ENCODE data around the gene MYOM1.

The MYOM1 gene

DNA sequence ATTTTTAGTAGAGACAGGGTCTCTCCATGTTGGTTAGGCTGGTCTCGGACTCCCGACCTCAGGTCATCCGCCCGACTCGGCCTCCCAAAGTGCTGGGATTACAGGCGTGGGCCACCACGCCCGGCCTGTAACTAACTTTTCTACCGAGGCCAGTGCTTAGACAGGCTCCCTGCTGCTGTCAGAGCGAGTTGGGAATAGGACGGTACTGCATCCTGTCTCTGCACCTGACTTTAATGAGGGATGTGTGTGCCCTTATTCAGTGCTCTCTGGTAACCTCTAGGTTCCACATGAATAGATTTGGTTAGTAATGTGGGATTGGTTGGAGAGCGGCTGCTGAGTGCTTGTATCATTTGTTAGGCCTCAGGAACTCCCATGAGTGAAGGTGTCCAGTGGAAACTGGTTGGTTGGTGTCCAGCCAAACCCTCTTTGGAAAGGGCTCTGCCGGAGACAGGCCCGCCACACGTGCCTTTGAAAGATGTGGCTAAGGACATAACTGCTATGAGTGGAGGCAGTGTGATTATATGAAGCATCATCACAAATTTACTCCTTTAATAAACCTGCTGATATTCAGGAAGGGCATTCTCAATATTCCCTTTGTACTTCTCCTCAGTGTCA is 36.6 kb downstream of the MYOM1 start:
- no peak for DNase-seq

DNA sequence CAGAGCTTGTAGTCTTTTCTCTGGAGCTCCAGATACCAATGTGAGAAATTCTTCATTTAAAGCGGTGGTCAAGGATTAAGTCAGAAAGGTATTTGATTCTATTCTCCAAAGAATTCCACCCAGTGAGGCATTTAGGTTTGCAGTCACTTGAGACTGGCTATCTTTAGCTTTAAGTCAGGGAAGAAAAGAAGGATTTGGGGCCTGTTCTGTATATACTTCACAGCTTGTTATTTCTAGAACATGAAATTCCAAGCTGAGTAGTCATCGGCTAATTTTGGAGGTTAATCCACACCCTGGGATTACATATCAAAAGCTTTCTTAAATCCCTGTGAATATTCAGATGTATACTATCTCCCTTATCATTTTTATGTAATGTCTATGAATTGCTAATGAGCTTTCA is 39.4 kb downstream of the MYOM1 start:
- no peak for DNase-seq

- DNase-seq: no peak
These were observed 40.2 kb downstream of the MYOM1 start for GRCh38 chr18:3179430-3180089.

DNA sequence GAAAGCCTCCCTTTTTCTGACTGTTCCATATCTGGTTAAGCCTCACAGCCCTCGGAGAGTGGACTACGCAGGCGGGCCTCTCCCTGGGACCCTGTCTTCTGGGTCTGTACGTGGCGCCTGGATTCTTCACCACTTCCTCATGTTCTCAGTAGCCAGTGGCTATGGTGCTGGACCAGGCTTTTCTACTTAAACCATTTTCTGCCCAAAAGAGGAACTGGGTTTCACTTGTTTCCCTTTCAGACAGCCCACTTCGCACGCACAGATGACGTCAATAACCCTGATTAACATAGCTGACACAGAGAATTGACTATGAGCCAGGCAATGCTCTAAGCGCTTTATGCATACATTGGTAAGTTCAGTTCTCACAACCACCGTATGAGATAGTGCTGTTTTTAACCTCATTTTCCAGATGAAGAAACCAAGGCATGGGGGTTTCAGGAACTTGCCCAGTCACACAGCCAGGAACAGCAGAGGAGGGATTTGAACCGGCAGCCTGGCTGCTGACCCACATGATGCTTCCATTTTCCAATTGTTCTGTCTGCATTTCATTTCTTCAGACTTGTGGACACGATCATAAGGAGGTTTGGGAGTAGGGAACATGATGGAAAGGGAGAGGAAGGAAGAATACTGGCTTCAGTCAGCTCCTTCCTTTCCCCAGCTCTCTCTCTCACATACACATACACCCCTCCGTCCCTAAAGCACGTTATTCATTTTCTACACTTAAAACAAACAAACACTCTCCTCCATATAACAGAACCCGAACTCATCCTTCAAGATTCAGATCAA is 41.7 kb downstream of the MYOM1 start:
- no peak for DNase-seq

DNA sequence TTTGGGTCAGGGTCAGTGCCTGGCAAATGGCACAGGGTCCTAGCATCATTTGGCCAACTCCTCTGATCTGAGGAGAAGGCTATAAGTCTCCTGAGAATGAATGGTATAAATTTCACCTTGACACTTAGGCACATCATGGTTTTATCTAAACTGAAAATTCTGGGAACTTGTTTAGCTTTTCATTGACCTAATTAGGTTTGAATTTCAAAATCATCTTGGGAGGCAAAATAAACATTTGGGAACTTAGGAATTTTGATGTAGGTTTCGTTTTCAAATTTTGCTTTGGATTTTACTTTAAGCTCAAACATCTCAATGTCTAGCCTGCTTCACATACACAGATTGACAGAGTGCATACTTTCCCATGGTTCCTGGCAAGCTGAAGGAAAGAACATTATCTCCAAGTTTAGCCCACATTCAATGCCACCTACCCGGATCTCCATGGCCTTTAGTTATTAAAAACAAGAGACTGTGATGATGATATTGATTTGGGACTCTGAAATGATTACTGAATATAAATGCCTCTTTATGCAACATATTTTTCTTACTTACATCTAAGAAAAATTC is 44.5 kb downstream of the MYOM1 start:
- no peak for DNase-seq

- DNase-seq: no peak
These were observed 47.7 kb downstream of the MYOM1 start for GRCh38 chr18:3172097-3172496.

DNA sequence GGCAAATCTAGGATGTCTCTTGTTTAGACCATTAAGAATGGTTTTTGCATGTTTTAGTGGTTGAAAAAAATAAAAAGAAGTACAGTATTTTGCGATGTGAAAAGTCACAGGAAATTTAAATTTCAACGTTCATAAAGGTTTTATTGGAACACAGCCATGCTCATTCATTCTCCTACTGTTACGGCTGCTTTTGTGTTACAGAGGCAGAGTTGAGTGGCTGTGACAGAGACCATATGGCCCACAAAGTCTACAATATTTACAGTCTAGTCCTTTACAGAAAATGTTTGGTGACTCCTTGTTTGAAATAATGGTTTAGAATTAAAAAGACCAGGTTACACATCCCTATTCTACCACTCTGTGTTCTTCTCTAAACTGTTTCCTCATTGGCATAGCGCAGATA is 48.1 kb downstream of the MYOM1 start:
- no peak for DNase-seq

GRCh38 chr18:3170441-3171161 is 49.2 kb downstream of the MYOM1 start:
- no peak for DNase-seq

DNA sequence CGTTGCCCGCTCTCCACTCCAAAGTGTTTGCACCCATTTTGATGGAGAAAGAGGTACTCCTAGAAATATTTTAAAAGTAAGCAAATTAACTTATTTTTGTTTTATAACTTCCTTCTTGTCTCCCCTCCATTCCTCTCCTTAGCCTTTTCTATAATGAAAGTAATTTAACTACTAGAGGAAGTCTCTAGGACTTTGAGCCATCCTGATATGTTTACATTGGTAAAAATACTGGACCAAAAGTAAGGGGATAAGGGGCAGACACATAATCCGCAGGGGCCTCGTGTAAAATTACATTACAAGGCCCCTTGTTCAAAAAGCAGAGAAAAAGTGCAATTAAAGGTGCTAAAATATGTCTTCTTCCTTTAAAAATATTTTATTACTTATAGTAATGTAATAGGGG is 55.4 kb downstream of the MYOM1 start:
- DNase-seq: no peak

- no peak for DNase-seq
These were observed 55.8 kb downstream of the MYOM1 start for GRCh38 chr18:3163968-3164367.

GRCh38 chr18:3162181-3162580 is 57.6 kb downstream of the MYOM1 start:
- DNase-seq: no peak

DNA sequence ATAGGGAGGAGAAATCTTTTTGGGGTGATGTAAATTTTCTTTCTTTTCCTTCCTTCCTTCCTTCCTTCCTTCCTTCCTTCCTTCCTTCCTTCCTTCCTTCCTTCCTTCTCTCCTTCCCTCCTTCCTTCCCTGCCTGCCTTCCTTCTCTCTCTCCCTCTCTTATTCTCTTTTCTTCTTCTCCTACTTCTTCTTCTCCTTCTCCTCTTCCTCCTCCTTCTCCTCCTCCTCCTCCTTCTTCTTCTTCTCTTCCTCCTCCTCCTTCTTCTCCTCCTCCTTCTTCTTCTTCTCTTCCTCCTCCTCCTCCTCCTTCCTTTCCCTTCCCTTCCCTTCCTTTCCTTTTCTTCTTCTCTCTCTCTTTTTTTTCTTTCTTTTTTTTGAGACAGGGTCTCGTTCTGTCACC is 59.9 kb downstream of the MYOM1 start:
- DNase-seq: no peak

GRCh38 chr18:3157606-3158005 is 62.2 kb downstream of the MYOM1 start:
- no peak for DNase-seq

GRCh38 chr18:3157086-3157485 is 62.7 kb downstream of the MYOM1 start:
- no peak for DNase-seq

- DNase-seq: no peak
These were observed 63.5 kb downstream of the MYOM1 start for GRCh38 chr18:3156325-3156640.

GRCh38 chr18:3154214-3154613 is 65.6 kb downstream of the MYOM1 start:
- no peak for DNase-seq

GRCh38 chr18:3153107-3153704 is 66.6 kb downstream of the MYOM1 start:
- no peak for DNase-seq

DNA sequence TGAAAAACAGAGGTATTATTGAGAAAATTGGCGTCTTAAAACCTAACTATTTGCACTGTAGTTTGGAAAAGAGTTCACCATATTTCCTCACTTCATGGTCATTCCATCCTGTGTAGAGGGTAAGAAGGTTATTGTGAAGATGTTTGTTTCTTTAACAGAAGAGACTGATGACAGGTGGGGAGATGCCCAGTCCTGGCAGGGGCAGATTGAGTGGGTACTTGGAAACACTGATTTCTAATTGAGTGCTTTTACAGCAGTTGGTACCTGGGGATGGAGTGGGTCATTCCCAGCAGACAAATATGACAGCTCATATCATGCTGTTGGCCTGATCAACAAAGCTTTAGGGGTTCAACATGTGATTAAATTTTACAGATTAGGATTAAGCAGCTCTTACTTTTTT is 67.5 kb downstream of the MYOM1 start:
- no peak for DNase-seq

- peak; percentile 38 for DNase-seq
These were observed 68.1 kb downstream of the MYOM1 start for GRCh38 chr18:3151399-3152264.

DNA sequence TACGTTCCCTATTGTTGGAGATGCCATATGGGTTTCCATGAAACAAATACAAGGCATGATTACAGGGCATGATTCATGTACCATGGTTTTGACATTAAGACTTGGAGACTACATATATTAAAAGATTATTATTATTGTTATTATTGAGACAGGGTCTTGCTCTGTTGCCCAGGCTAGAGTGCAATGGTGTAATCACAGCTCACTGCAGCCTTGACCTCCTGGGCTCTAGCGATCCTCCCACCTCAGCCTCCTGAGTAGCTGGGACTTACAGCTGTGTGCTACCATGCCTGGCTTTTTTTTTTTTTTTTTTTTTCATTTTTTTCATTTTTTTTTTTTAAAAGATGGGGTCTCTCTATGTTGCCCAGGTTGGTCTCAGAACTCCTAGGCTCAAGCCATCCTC is 69.1 kb downstream of the MYOM1 start:
- no peak for DNase-seq

DNA sequence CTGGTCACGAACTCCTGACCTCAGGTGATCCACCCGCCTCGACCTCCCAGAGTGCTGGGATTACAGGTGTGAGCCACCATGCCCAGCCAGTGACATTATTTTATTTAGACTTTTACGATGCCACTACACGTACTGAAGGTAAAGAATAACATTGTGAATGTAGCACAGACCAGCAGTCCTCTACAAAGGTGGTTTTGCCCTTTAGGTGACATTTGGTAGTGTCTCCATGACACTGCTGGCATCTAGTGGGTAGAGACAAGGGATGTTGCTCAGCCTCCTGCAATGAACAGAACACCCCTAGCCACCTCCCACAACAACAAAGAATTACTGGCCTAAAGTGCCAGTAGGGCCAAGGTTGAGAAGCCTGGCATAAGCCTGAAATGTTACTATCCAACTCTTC is 69.5 kb downstream of the MYOM1 start:
- DNase-seq: no peak

GRCh38 chr18:3148930-3149535 is 70.7 kb downstream of the MYOM1 start:
- DNase-seq: no peak
